Kidney (tissue), 14 donors: ENCODE data around the gene CAMK1D. TPM values are rescaled to one million over a fixed set of nuclear protein-coding genes. Genes with fewer than 3 reads are reported as not detected.

Source experiments
- DNase-seq, 5 donors: peaks; one replicate each; pipeline ENCODE4 v3.0.0-alpha.2; 2013 to 2020
- FAIRE-seq: peaks from 2 replicates; lab custom pipeline; 2012; peaks lifted over from hg19 to GRCh38; lab: Jason Lieb, UNC
- H3K27ac ChIP-seq, 2 donors: one replicate each; pipeline ENCODE4 v1.7.0; 2013; ENCODE audit warnings: low read depth in 2 of 2, low read length in 2 of 2, inconsistent platforms in 1 of 2
- H3K27me3 ChIP-seq: one replicate; pipeline ENCODE4 v1.7.1; 2013; ENCODE audit warnings: low read length, inconsistent platforms; ENCODE audit not compliant: control insufficient read depth, insufficient read depth
- H3K36me3 ChIP-seq, 3 donors: one replicate each; pipeline versions ENCODE4 v1.7.0 to v1.7.1; 2013; ENCODE audit warnings: low read length in 3 of 3, control low read depth in 1 of 3, inconsistent platforms in 1 of 3; ENCODE audit not compliant: insufficient read depth in 3 of 3, control insufficient read depth in 2 of 3
- H3K4me1 ChIP-seq, 3 donors: one replicate each; pipeline versions ENCODE4 v1.7.0 to v1.7.1; 2013; ENCODE audit warnings: low read length in 3 of 3, inconsistent platforms in 1 of 3, low read depth in 1 of 3; ENCODE audit not compliant: control insufficient read depth in 2 of 3, insufficient read depth in 2 of 3
- H3K4me3 ChIP-seq, 3 donors: one replicate each; pipeline versions ENCODE4 v1.7.0 to v1.8.1; 2013; ENCODE audit warnings: low read length in 3 of 3, control low read depth in 1 of 3, inconsistent platforms in 1 of 3
- H3K9ac ChIP-seq, 3 donors: one replicate each; pipeline versions ENCODE4 v1.7.0 to v1.7.1; 2013; ENCODE audit warnings: low read length in 3 of 3, control low read depth in 1 of 3, inconsistent platforms in 1 of 3
- H3K9me3 ChIP-seq, 3 donors: one replicate each; pipeline versions ENCODE4 v1.7.0 to v1.7.1; 2013; ENCODE audit warnings: low read length in 3 of 3, control low read depth in 1 of 3, inconsistent platforms in 1 of 3; ENCODE audit not compliant: control insufficient read depth in 2 of 3, insufficient read depth in 1 of 3
- CTCF ChIP-seq: IDR thresholded peaks from 3 replicates; pipeline ENCODE4 v1.5.1; 2012; ENCODE audit warnings: mild to moderate bottlenecking, moderate library complexity, borderline replicate concordance; ENCODE audit not compliant: insufficient read depth; ENCODE audit errors: extremely low read depth
- intact Hi-C: fragments of 100-400 bp; cut with DNase I; formaldehyde crosslinking; loops from one replicate; pipeline ENCODE4 v1.11.1; 2022
- polyA plus RNA-seq: library from polyadenylated mRNA; stranded (reverse); fragments of 350-450 nt; fragmentation: Illumina TruSeq; extraction: RNeasy Lipid Tissue Mini Kit (QIAGEN cat#74804); gene quantifications from one replicate; pipeline ENCODE4 v1.2.3, GENCODE V29; 2014; ENCODE audit warnings: low read depth, low replicate concordance; ENCODE audit not compliant: insufficient read depth
- total RNA-seq: library from RNA; stranded (reverse); fragmentation: NEBNext Ultra II Directional; extraction: Animal tissue kit (Norgen Biotek cat#: 25700); gene quantifications from one replicate; pipeline ENCODE4 v1.2.1, GENCODE V29; 2021
- donor health status: control.
- donor health status: control.
- donor health status: control.
- donor health status: control.
- donor health status: control.
- donor health status: DM: yes; HTN: yes; CAD: no.
- donor health status: Normal renal cell carcinoma (clear cell type).

The CAMK1D gene
- total and polyA plus RNA-seq, 2 donors from 2014 or later = 1.1 to 13.7 TPM

GRCh38 chr10:12819656-12820055 is 470.3 kb downstream of the CAMK1D start:
- FAIRE-seq (no peak), DNase-seq (no peak)
- peaks cover 0 to 3% (median 0%) of the 10 kb centered on the region in 3 donors for H3K9me3 ChIP-seq
- intact Hi-C loops = no loop called here
- no peaks in the 10 kb centered on the region for H3K27me3 ChIP-seq
- no peak overlapping the region for H3K4me3 ChIP-seq
- TF ChIP-seq CTCF = no peak
- H3K27ac ChIP-seq = no peak overlapping the region
- H3K4me1 ChIP-seq = no peaks in the 10 kb centered on the region
- H3K36me3 ChIP-seq = peaks cover 0 to 2% (median 0%) of the 10 kb centered on the region in 3 donors
- no peak overlapping the region for H3K9ac ChIP-seq

GRCh38 chr10:12822126-12822892 is 473.0 kb downstream of the CAMK1D start:
- no peak for DNase-seq
- Histone ChIP-seq H3K27ac (no peak overlapping the region), H3K27me3 (no peaks in the 10 kb centered on the region), H3K4me3 (no peak overlapping the region), H3K36me3 (no peaks in the 10 kb centered on the region), H3K4me1 (no peaks in the 10 kb centered on the region), H3K9me3 (no peaks in the 10 kb centered on the region), H3K9ac (no peak overlapping the region)
- no peak for TF ChIP-seq CTCF
- intact Hi-C loops = no loop called here
- FAIRE-seq = no peak

- intact Hi-C loops = no loop called here
Measured at GRCh38 chr10:12822893-12823170, 473.5 kb downstream of the CAMK1D start.

More at GRCh38 chr10:12822893-12823170, 473.5 kb downstream of the CAMK1D start:
- no peaks in the 10 kb centered on the region for H3K9me3 ChIP-seq
- H3K9ac ChIP-seq = no peak overlapping the region
- DNase-seq (no peak), FAIRE-seq (no peak)
- no peak overlapping the region for H3K4me3 ChIP-seq
- no peaks in the 10 kb centered on the region for H3K36me3 ChIP-seq
- no peak overlapping the region for H3K27ac ChIP-seq
- no peaks in the 10 kb centered on the region for H3K27me3 ChIP-seq
- TF ChIP-seq CTCF = no peak
- no peaks in the 10 kb centered on the region for H3K4me1 ChIP-seq
